Testis (tissue), 2 donors: ENCODE results near the gene TENT4A.

ENCODE experiments used
- CTCF ChIP-seq, 3 experiments: fragments of 450-650 bp in 2 of 3; fragments of 200-600 bp in 1 of 3; sonication (generic) in 1 of 3; IDR thresholded peaks; one replicate each; pipeline ENCODE4 v1.5.1; 2016 to 2019; ENCODE audit warnings: antibody characterized with exemption in 3 of 3, mild to moderate bottlenecking in 2 of 3, moderate library complexity in 1 of 3
- POLR2A ChIP-seq: fragments of 450-650 bp; IDR thresholded peaks from one replicate; pipeline ENCODE4 v1.6.1; 2017; ENCODE audit warnings: antibody characterized with exemption, mild to moderate bottlenecking, moderate library complexity

- TF ChIP-seq POLR2A (no peak), CTCF (IDR thresholded peaks at IDR 0.05) (no peak)
These were observed 74.7 kb downstream of the TENT4A start for GRCh38 chr5:6787941-6788340.
